Transverse colon (tissue), 4 donors: Measurements from ENCODE around the gene TRAPPC2. TPM values are rescaled to one million over a fixed set of nuclear protein-coding genes. Genes with fewer than 3 reads are reported as not detected.

ENCODE experiments used
- DNase-seq: peaks from one replicate; pipeline ENCODE4 v3.0.0-alpha.2; 2019
- H3K27ac ChIP-seq, 4 donors: fragments of 200-600 bp; sonication (generic); 2 replicates each; pipeline ENCODE4 v1.5.1; 2016 to 2018; ENCODE audit warnings: inconsistent platforms in 4 of 4
- H3K27me3 ChIP-seq: fragments of 200-600 bp; sonication (generic); 2 replicates; pipeline ENCODE4 v1.5.1; 2017; ENCODE audit warnings: inconsistent platforms
- H3K36me3 ChIP-seq, 4 donors: fragments of 200-600 bp; sonication (generic); 2 replicates each; pipeline ENCODE4 v1.5.1; 2017 to 2019; ENCODE audit warnings: inconsistent platforms in 4 of 4
- H3K4me1 ChIP-seq, 4 donors: fragments of 200-600 bp; sonication (generic); 2 replicates each; pipeline ENCODE4 v1.5.1; 2017 to 2020; ENCODE audit warnings: inconsistent platforms in 4 of 4
- H3K4me3 ChIP-seq, 4 donors: fragments of 200-600 bp; sonication (generic); 1 replicate in 1 of 4; 2 replicates in 3 of 4; pipeline versions ENCODE4 v1.5.1 to v1.6.1; 2017 to 2019; ENCODE audit warnings: inconsistent platforms in 4 of 4
- H3K9me3 ChIP-seq, 2 donors: fragments of 200-600 bp; sonication (generic); 2 replicates each; pipeline ENCODE4 v1.5.1; 2017 to 2019; ENCODE audit warnings: inconsistent platforms in 2 of 2
- CTCF ChIP-seq, 5 experiments: fragments of 200-600 bp in 3 of 5; fragments of 450-650 bp in 2 of 5; sonication (generic) in 3 of 5; IDR thresholded peaks; 1 replicate in 2 of 5; 2 replicates in 3 of 5; pipeline ENCODE4 v1.5.1; 2016 to 2017; ENCODE audit warnings: antibody characterized with exemption in 5 of 5, inconsistent platforms in 3 of 5, mild to moderate bottlenecking in 2 of 5, moderate library complexity in 1 of 5
- EP300 ChIP-seq: sonication (generic); formaldehyde crosslinking; IDR thresholded peaks from one replicate; pipeline ENCODE4 v1.6.1; 2017; ENCODE audit warnings: antibody characterized with exemption, low read depth
- POLR2A ChIP-seq: fragments of 450-650 bp; IDR thresholded peaks from one replicate; pipeline ENCODE4 v1.6.1; 2016; ENCODE audit warnings: antibody characterized with exemption, mild to moderate bottlenecking, moderate library complexity
- POLR2AphosphoS5 ChIP-seq, 3 donors: sonication (generic); formaldehyde crosslinking; IDR thresholded peaks; one replicate each; pipeline ENCODE4 v1.6.1; 2016; ENCODE audit warnings: antibody characterized with exemption in 3 of 3
- WGBS, 2 donors: methylation state at CpG; one replicate each; pipeline ENCODE4 v1.1.5; 2018; ENCODE audit warnings: low coverage in 1 of 2; 5-methylcytosine and 5-hydroxymethylcytosine counted together
- in situ Hi-C, 4 donors: fragments of 200-750 bp; cut with MboI; loops; one replicate each; pipeline versions ENCODE4 v1.15.0 to v1.15.1; 2017; ENCODE audit warnings: low sequenced_read_pairs in 3 of 4, low pct_ligation_motif_present in 1 of 4, low pct_unique_long_range_greater_than_20kb in 1 of 4
- intact Hi-C: fragments of 100-400 bp; cut with DNase I; formaldehyde crosslinking; loops from one replicate; pipeline ENCODE4 v1.15.1; 2023; ENCODE audit warnings: low total_unique reads
- total RNA-seq, 4 donors: library from RNA; depleted of rRNA; stranded (reverse); fragments of >200 nt; gene quantifications; one replicate each; pipeline ENCODE4 v1.1.0, GENCODE V29; 2016

TRAPPC2 gene
- total RNA-seq, 4 donors from 2014 or later = 14.2 to 25.9 (median 15.1) TPM

- H3K27me3 ChIP-seq = no peaks in the 10 kb centered on the region
- peaks cover 6 to 75% (median 31%) of the 10 kb centered on the region in 4 donors for H3K4me1 ChIP-seq
- no peak for DNase-seq
- no peaks in the 10 kb centered on the region for H3K36me3 ChIP-seq
- in situ Hi-C loops (no loop called here), intact Hi-C loops (no loop called here)
- WGBS, 2 donors = 80% methylated on average over 2 of the region's 2 CpGs; no CpG with 5 or more reads in 1 of the 2 donors
- no peak overlapping the region for H3K4me3 ChIP-seq
- peak overlapping the region in 1 of 4 donors; percentile 40 for H3K27ac ChIP-seq
- no peaks in the 10 kb centered on the region for H3K9me3 ChIP-seq
- no peak for TF ChIP-seq POLR2AphosphoS5 (IDR thresholded peaks at IDR 0.05)
- no peak for TF ChIP-seq POLR2A
- no peak for TF ChIP-seq CTCF (IDR thresholded peaks at IDR 0.05)
- no peak for TF ChIP-seq EP300
Measured at GRCh38 chrX:13694359-13694758, 40.1 kb downstream of the TRAPPC2 start.

GRCh38 chrX:13693341-13693961 is 41.0 kb downstream of the TRAPPC2 start:
- no peak overlapping the region for H3K4me3 ChIP-seq
- DNase-seq = no peak
- H3K9me3 ChIP-seq = no peaks in the 10 kb centered on the region
- peak overlapping the region; percentile 12 to 37 (median 32) for H3K27ac ChIP-seq
- peaks cover 6 to 66% (median 26%) of the 10 kb centered on the region in 4 donors for H3K4me1 ChIP-seq
- no peaks in the 10 kb centered on the region for H3K27me3 ChIP-seq
- intact Hi-C loops = no loop called here
- H3K36me3 ChIP-seq = no peaks in the 10 kb centered on the region
- WGBS, 2 donors = 40 to 59% methylated on average over 1 to 7 of the region's 7 CpGs
- TF ChIP-seq POLR2AphosphoS5 (IDR thresholded peaks at IDR 0.05) (no peak), EP300 (no peak), CTCF (IDR thresholded peaks at IDR 0.05) (no peak), POLR2A (no peak)
- in situ Hi-C loops = no loop called here

GRCh38 chrX:13692771-13693231 is 41.6 kb downstream of the TRAPPC2 start:
- H3K9me3 ChIP-seq = no peaks in the 10 kb centered on the region
- intact Hi-C loops = no loop called here
- DNase-seq = no peak
- H3K4me1 ChIP-seq = peaks cover 6 to 62% (median 24%) of the 10 kb centered on the region in 4 donors
- 84% methylated on average over 5 of the region's 5 CpGs; no CpG with 5 or more reads in 1 of the 2 donors for WGBS, 2 donors
- H3K27me3 ChIP-seq = no peaks in the 10 kb centered on the region
- TF ChIP-seq POLR2AphosphoS5 (IDR thresholded peaks at IDR 0.05) = no peak
- no peak for TF ChIP-seq CTCF (IDR thresholded peaks at IDR 0.05)
- TF ChIP-seq POLR2A = no peak
- TF ChIP-seq EP300 = no peak
- no peak overlapping the region for H3K4me3 ChIP-seq
- peak overlapping the region; percentile 12 to 37 (median 32) for H3K27ac ChIP-seq
- H3K36me3 ChIP-seq = no peaks in the 10 kb centered on the region
- in situ Hi-C loops = no loop called here

- peaks cover 6 to 58% (median 21%) of the 10 kb centered on the region in 4 donors for H3K4me1 ChIP-seq
- intact Hi-C loops (no loop called here), in situ Hi-C loops (no loop called here)
- H3K9me3 ChIP-seq = no peaks in the 10 kb centered on the region
- DNase-seq = no peak
- no peaks in the 10 kb centered on the region for H3K27me3 ChIP-seq
- H3K36me3 ChIP-seq = no peaks in the 10 kb centered on the region
- WGBS, 2 donors = 59 to 69% methylated on average over 4 to 7 of the region's 7 CpGs
- H3K27ac ChIP-seq = peak overlapping the region in 2 of 4 donors; percentile 35 to 37
- no peak overlapping the region for H3K4me3 ChIP-seq
- no peak for TF ChIP-seq POLR2A
- no peak for TF ChIP-seq CTCF (IDR thresholded peaks at IDR 0.05)
- TF ChIP-seq POLR2AphosphoS5 (IDR thresholded peaks at IDR 0.05) = no peak
- TF ChIP-seq EP300 = no peak
Measured at GRCh38 chrX:13691841-13692371, 42.5 kb downstream of the TRAPPC2 start.
